ENCODE measurements around the gene ZKSCAN2.

GRCh38 chr16:25297151-25297787 lies 39.6 kb upstream of the ZKSCAN2 start:
- TF ChIP-seq CTCF (IDR thresholded peaks at IDR 0.05), result no peak
- TF ChIP-seq POLR2A (IDR thresholded peaks at IDR 0.05), result no peak

All from breast epithelium (tissue), 3 donors.